Muscle of arm (tissue), 12 donors: ENCODE results near the gene TBX4. TPM values are rescaled to one million over a fixed set of nuclear protein-coding genes. Genes with fewer than 3 reads are reported as not detected.
"Not testable (repeated sequence)": the region's sequence is repeated elsewhere in the genome, so short reads cannot be mapped to it uniquely, and the experiment has no call there.

Experiments
- DNase-seq: peaks from one replicate; pipeline ENCODE4 v3.0.0-alpha.2; 2013
- polyA plus RNA-seq, 12 donors: library from polyadenylated mRNA; unstranded; fragments of 120-200 nt; gene quantifications; one replicate each; pipeline ENCODE4 v1.2.1, GENCODE V29; 2013; ENCODE audit not compliant: insufficient read length in 12 of 12

Gene TBX4
- polyA plus RNA-seq, 12 donors = 3.0 to 42.8 (median 12.8) TPM; not detected in 1

GRCh38 chr17:61495161-61495857 lies 43.1 kb downstream of the TBX4 start:
- no peak for DNase-seq

GRCh38 chr17:61496174-61496956 lies 44.1 kb downstream of the TBX4 start:
- DNase-seq = no peak

- no peak for DNase-seq
These were observed 44.9 kb downstream of the TBX4 start for GRCh38 chr17:61496957-61497653.

- no peak for DNase-seq
These were observed 46.1 kb downstream of the TBX4 start for GRCh38 chr17:61498042-61498994.

- DNase-seq = no peak
These were observed 47.4 kb downstream of the TBX4 start for GRCh38 chr17:61499632-61500031.

- no peak for DNase-seq
These were observed 48.1 kb downstream of the TBX4 start for GRCh38 chr17:61500287-61500686.

GRCh38 chr17:61502292-61502691 lies 50.1 kb downstream of the TBX4 start:
- no peak for DNase-seq

GRCh38 chr17:61503961-61504360 lies 51.7 kb downstream of the TBX4 start:
- DNase-seq = no peak

- no peak for DNase-seq
These were observed 52.5 kb downstream of the TBX4 start for GRCh38 chr17:61504697-61505096.

- DNase-seq = no peak
These were observed 53.8 kb downstream of the TBX4 start for GRCh38 chr17:61505846-61506627.

GRCh38 chr17:61507383-61508066 lies 55.3 kb downstream of the TBX4 start:
- DNase-seq = no peak

GRCh38 chr17:61508912-61509311 lies 56.7 kb downstream of the TBX4 start:
- DNase-seq = no peak

GRCh38 chr17:61509454-61509853 lies 57.2 kb downstream of the TBX4 start:
- not testable (repeated sequence) for DNase-seq

GRCh38 chr17:61510237-61510636 lies 58.0 kb downstream of the TBX4 start:
- DNase-seq = no peak

- DNase-seq = no peak
These were observed 58.8 kb downstream of the TBX4 start for GRCh38 chr17:61510991-61511390.

GRCh38 chr17:61511480-61512182 lies 59.4 kb downstream of the TBX4 start:
- DNase-seq = peak; percentile 9

GRCh38 chr17:61514491-61514890 lies 62.3 kb downstream of the TBX4 start:
- no peak for DNase-seq

GRCh38 chr17:61517265-61517664 lies 65.0 kb downstream of the TBX4 start:
- no peak for DNase-seq

- no peak for DNase-seq
These were observed 65.8 kb downstream of the TBX4 start for GRCh38 chr17:61517843-61518606.
